ENCODE measurements around the gene LRFN4.

GRCh38 chr11:66845876-66846212 is 11.0 kb upstream of the LRFN4 start:
- TF ChIP-seq, protein P1, sequence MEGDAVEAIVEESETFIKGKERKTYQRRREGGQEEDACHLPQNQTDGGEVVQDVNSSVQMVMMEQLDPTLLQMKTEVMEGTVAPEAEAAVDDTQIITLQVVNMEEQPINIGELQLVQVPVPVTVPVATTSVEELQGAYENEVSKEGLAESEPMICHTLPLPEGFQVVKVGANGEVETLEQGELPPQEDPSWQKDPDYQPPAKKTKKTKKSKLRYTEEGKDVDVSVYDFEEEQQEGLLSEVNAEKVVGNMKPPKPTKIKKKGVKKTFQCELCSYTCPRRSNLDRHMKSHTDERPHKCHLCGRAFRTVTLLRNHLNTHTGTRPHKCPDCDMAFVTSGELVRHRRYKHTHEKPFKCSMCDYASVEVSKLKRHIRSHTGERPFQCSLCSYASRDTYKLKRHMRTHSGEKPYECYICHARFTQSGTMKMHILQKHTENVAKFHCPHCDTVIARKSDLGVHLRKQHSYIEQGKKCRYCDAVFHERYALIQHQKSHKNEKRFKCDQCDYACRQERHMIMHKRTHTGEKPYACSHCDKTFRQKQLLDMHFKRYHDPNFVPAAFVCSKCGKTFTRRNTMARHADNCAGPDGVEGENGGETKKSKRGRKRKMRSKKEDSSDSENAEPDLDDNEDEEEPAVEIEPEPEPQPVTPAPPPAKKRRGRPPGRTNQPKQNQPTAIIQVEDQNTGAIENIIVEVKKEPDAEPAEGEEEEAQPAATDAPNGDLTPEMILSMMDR (IDR thresholded peaks at IDR 0.05) = no peak
- TF ChIP-seq POLR2AphosphoS5 (IDR thresholded peaks at IDR 0.05) = no peak
